K562 (cell line): ENCODE measurements around the gene ANKZF1. TPM values are rescaled to one million over a fixed set of nuclear protein-coding genes. Genes with fewer than 3 reads are reported as not detected.

Source experiments
- ATAC-seq: fragments of 200-7000 bp; cut with Tn5 transposase; 3 replicates; pipeline ENCODE4 v1.9.1; 2020; ENCODE audit warnings: moderate library complexity
- BruUV-seq: library from RNA; stranded (reverse); fragments of 400-500 nt; replicated peaks from 2 replicates; lab custom pipeline; 2021; lab: Mats Ljungman, UMichigan
- CTCF ChIA-PET: fragments of 300-600 bp; formaldehyde crosslinking; extraction: SDS; loops from one replicate; lab custom pipeline; 2021; ENCODE audit warnings: low intra/inter-chr PET ratio; lab: Yijun Ruan, JAX
- POLR2A ChIA-PET: fragments of 300-600, 350-650 bp; sonication (Branson Sonifier 250); formaldehyde crosslinking; extraction: SDS; loops from one replicate; lab custom pipeline; 2021; ENCODE audit warnings: antibody characterized with exemption, inconsistent platforms; lab: Yijun Ruan, JAX
- DNase-seq, 4 experiments: peaks; one replicate each; pipeline versions ENCODE4 v3.0.0 to v3.0.0-alpha.2; 2011 to 2018; ENCODE audit warnings: low spot score in 3 of 4, mixed read lengths in 3 of 4; ENCODE audit errors: extremely low read depth in 1 of 4
- FAIRE-seq: peaks from 2 replicates; lab custom pipeline; 2011; peaks lifted over from hg19 to GRCh38; lab: Jason Lieb, UNC
- H2AFZ ChIP-seq: 2 replicates; pipeline ENCODE4 v1.6.0; 2011; ENCODE audit warnings: low read depth, low read length, control low read depth, inconsistent platforms
- H3K27ac ChIP-seq: fragments of 200-600 bp; 3 replicates; pipeline ENCODE4 v1.8.0; 2011; ENCODE audit warnings: low read depth, mild to moderate bottlenecking, control low read depth, inconsistent platforms, low read length, moderate library complexity, mixed read lengths; ENCODE audit errors: extremely low read depth
- H3K27me3 ChIP-seq, 2 experiments: fragments of 300-600 bp in 1 of 2; 2 replicates in 1 of 2; 3 replicates in 1 of 2; pipeline versions ENCODE4 v1.6.0 to v1.8.0; 2011; ENCODE audit warnings: inconsistent platforms in 2 of 2, low read length in 2 of 2, mild to moderate bottlenecking in 1 of 2, mixed read lengths in 1 of 2, moderate library complexity in 1 of 2; ENCODE audit not compliant: control insufficient read depth in 2 of 2, insufficient read depth in 2 of 2
- H3K36me3 ChIP-seq: fragments of 300-600 bp; 3 replicates; pipeline ENCODE4 v1.8.0; 2011; ENCODE audit warnings: mild to moderate bottlenecking, low read length, inconsistent platforms; ENCODE audit not compliant: control insufficient read depth, insufficient read depth
- H3K4me1 ChIP-seq, 2 experiments: fragments of 200-600 bp in 1 of 2; replicated peaks in 1 of 2; 2 replicates in 1 of 2; 3 replicates in 1 of 2; pipeline versions ENCODE4 v1.5.1 to v1.8.0; 2011; ENCODE audit warnings: inconsistent platforms in 2 of 2, low read length in 2 of 2, mild to moderate bottlenecking in 1 of 2, mixed read lengths in 1 of 2, moderate library complexity in 1 of 2; ENCODE audit not compliant: control insufficient read depth in 2 of 2, insufficient read depth in 2 of 2
- H3K4me2 ChIP-seq: 2 replicates; pipeline ENCODE4 v1.6.1; 2011; ENCODE audit warnings: low read length, control low read depth, inconsistent platforms, mixed read lengths; ENCODE audit not compliant: insufficient read depth
- H3K4me3 ChIP-seq: fragments of 200-600 bp; sonication (generic), shearing (Covaris generic); 2 replicates; pipeline ENCODE4 v1.5.1; 2016; ENCODE audit warnings: control low read depth, inconsistent platforms
- H3K79me2 ChIP-seq: fragments of 200-600 bp; 3 replicates; pipeline ENCODE4 v1.8.0; 2011; ENCODE audit warnings: low read length, inconsistent platforms; ENCODE audit not compliant: control insufficient read depth, insufficient read depth
- H3K9ac ChIP-seq, 2 experiments: 2 replicates each; pipeline versions ENCODE4 v1.6.0 to v1.6.1; 2011; ENCODE audit warnings: low read depth in 2 of 2, low read length in 2 of 2, control low read depth in 1 of 2, inconsistent platforms in 1 of 2, mild to moderate bottlenecking in 1 of 2, mixed read lengths in 1 of 2; ENCODE audit not compliant: insufficient read depth in 1 of 2
- H3K9me1 ChIP-seq: one replicate; pipeline ENCODE4 v1.6.0; 2011; ENCODE audit warnings: inconsistent platforms, mild to moderate bottlenecking, low read length, moderate library complexity; ENCODE audit not compliant: control insufficient read depth, insufficient read depth
- H3K9me3 ChIP-seq: replicated peaks from 2 replicates; pipeline ENCODE4 v1.5.1; 2011; ENCODE audit warnings: low read depth, low read length, inconsistent platforms; ENCODE audit not compliant: control insufficient read depth, insufficient read depth
- H4K20me1 ChIP-seq: replicated peaks from 2 replicates; pipeline ENCODE4 v1.6.1; 2011; ENCODE audit warnings: low read length, inconsistent platforms, mixed read lengths; ENCODE audit not compliant: control insufficient read depth, insufficient read depth
- EHMT2 ChIP-seq: fragments of 450-650 bp; IDR thresholded peaks from 2 replicates; pipeline ENCODE4 v1.6.1; 2018; ENCODE audit warnings: antibody characterized with exemption
- ESRRA ChIP-seq: fragments of 450-650 bp; IDR thresholded peaks from 2 replicates; pipeline ENCODE4 v1.6.1; 2014; ENCODE audit warnings: low read depth, mild to moderate bottlenecking, moderate library complexity, borderline replicate concordance
- ETV1 ChIP-seq: fragments of 450-650 bp; conservative IDR thresholded peaks from 2 replicates; pipeline ENCODE4 v1.6.1; 2016; ENCODE audit warnings: missing genetic modification characterization, control low read depth, low read depth, missing compliant biosample characterization
- HNRNPLL ChIP-seq: fragments of 200-400 bp; formaldehyde crosslinking; IDR thresholded peaks from 2 replicates; pipeline ENCODE4 v1.6.1; 2017; ENCODE audit warnings: low read length, low read depth, mild to moderate bottlenecking; ENCODE audit not compliant: poor library complexity, severe bottlenecking
- KLF10 ChIP-seq: fragments of 250-450 bp; sonication (Bioruptor Pico); IDR thresholded peaks from 2 replicates; pipeline ENCODE4 v1.6.1; 2021; ENCODE audit warnings: matching md5 sums
- MAFK ChIP-seq: IDR thresholded peaks from 2 replicates; pipeline ENCODE4 v1.6.1; 2011; ENCODE audit warnings: low read length, improper control_type of control experiment
- NFXL1 ChIP-seq: fragments of 450-650 bp; formaldehyde crosslinking; IDR thresholded peaks from 2 replicates; pipeline ENCODE4 v1.4.0; 2021; ENCODE audit warnings: mild to moderate bottlenecking
- PRMT5 ChIP-seq: sonication (generic); formaldehyde crosslinking; IDR thresholded peaks from 2 replicates; pipeline ENCODE4 v1.5.0; 2020; ENCODE audit warnings: missing genetic modification reagents
- RFX5 ChIP-seq: IDR thresholded peaks from 2 replicates; pipeline ENCODE4 v1.6.1; 2011; ENCODE audit warnings: low read depth, mild to moderate bottlenecking, improper control_type of control experiment, low read length
- SMAD1 ChIP-seq: fragments of 150-350 bp; IDR thresholded peaks from 2 replicates; pipeline ENCODE4 v1.6.1; 2014; ENCODE audit warnings: low read length, low read depth; ENCODE audit not compliant: partially characterized antibody
- ZBTB1 ChIP-seq: sonication (generic); formaldehyde crosslinking; IDR thresholded peaks from 2 replicates; pipeline ENCODE4 v1.8.1; 2023; ENCODE audit warnings: missing genetic modification reagents, low read depth, mild to moderate bottlenecking, borderline replicate concordance
- ZNF184 ChIP-seq: sonication (generic); formaldehyde crosslinking; IDR thresholded peaks from 2 replicates; pipeline ENCODE4 v1.5.0; 2020; ENCODE audit warnings: missing genetic modification reagents
- ZNF280A ChIP-seq: fragments of 450-650 bp; IDR thresholded peaks from 2 replicates; pipeline ENCODE4 v1.6.1; 2018; ENCODE audit warnings: mild to moderate bottlenecking, low read depth; ENCODE audit not compliant: partially characterized antibody
- ZNF311 ChIP-seq: fragments of 250-450 bp; sonication (Bioruptor Pico); IDR thresholded peaks from 2 replicates; pipeline ENCODE4 v1.4.0; 2020; ENCODE audit warnings: mild to moderate bottlenecking, moderate library complexity
- ZNF551 ChIP-seq: fragments of 250-450 bp; sonication (Bioruptor Pico); IDR thresholded peaks from 2 replicates; pipeline ENCODE4 v1.5.0; 2021; ENCODE audit warnings: mild to moderate bottlenecking, moderate library complexity
- WGBS: fragments of 100-300 bp; shearing (Covaris generic); methylation state at CpG from one replicate; pipeline ENCODE4 v1.1.6; 2016; ENCODE audit warnings: low coverage, mixed read lengths; ENCODE audit not compliant: insufficient coverage; ENCODE audit errors: missing lambda C conversion rate; 5-methylcytosine and 5-hydroxymethylcytosine counted together
- in situ Hi-C: fragments of 300-500 bp; cut with MboI; formaldehyde crosslinking; loops from 4 replicates; pipeline ENCODE4 v1.15.0; 2018; ENCODE audit warnings: inconsistent platforms, mixed read lengths
- intact Hi-C: fragments of 100-400 bp; cut with micrococcal nuclease; formaldehyde crosslinking; loops from 2 replicates; pipeline ENCODE4 v1.14.2; 2022
- polyA plus RNA-seq, 8 experiments: library from polyadenylated mRNA; depleted of rRNA in 4 of 8; stranded (reverse) in 5 of 8; unstranded in 3 of 8; fragments of >200 nt; fragmentation: Nextera tagmentation in 2 of 8; fragmentation: Illumina TruSeq in 1 of 8; extraction: Ambion mirVana in 2 of 8; extraction: Trizol in 1 of 8; gene quantifications; 2 replicates each; pipeline versions ENCODE4 v1.2.1 to v1.2.3, GENCODE V29; 2011 to 2014; ENCODE audit warnings: inconsistent platforms in 1 of 8, missing spikeins in 1 of 8
- total RNA-seq, 7 experiments: library from RNA; depleted of rRNA in 6 of 7; stranded (reverse); fragments of >200 nt in 6 of 7; fragmentation: Illumina TruSeq in 2 of 7; extraction: Trizol in 2 of 7; gene quantifications; 2 replicates each; pipeline versions ENCODE4 v1.2.1 to v1.2.3, GENCODE V29; 2011 to 2021; ENCODE audit warnings: low replicate concordance in 1 of 7
- TF ChIP-seq, protein P1 (sequence below): fragments of 450-650 bp; formaldehyde crosslinking; IDR thresholded peaks from 2 replicates; pipeline ENCODE4 v1.4.0; 2022; ENCODE audit warnings: missing genetic modification characterization
- TF ChIP-seq, protein P2 (sequence below): fragments of 450-650 bp; conservative IDR thresholded peaks from 2 replicates; pipeline ENCODE4 v1.6.1; 2016; ENCODE audit warnings: missing genetic modification characterization, low read depth, mild to moderate bottlenecking, control low read depth, missing compliant biosample characterization

ANKZF1 gene
- total and polyA plus RNA-seq, 9 of the 15 experiments (the other 6 are each of a cell fraction or from before 2014, with no cell fraction given): 3.1 to 60.6 (median 31.0) TPM

DNA sequence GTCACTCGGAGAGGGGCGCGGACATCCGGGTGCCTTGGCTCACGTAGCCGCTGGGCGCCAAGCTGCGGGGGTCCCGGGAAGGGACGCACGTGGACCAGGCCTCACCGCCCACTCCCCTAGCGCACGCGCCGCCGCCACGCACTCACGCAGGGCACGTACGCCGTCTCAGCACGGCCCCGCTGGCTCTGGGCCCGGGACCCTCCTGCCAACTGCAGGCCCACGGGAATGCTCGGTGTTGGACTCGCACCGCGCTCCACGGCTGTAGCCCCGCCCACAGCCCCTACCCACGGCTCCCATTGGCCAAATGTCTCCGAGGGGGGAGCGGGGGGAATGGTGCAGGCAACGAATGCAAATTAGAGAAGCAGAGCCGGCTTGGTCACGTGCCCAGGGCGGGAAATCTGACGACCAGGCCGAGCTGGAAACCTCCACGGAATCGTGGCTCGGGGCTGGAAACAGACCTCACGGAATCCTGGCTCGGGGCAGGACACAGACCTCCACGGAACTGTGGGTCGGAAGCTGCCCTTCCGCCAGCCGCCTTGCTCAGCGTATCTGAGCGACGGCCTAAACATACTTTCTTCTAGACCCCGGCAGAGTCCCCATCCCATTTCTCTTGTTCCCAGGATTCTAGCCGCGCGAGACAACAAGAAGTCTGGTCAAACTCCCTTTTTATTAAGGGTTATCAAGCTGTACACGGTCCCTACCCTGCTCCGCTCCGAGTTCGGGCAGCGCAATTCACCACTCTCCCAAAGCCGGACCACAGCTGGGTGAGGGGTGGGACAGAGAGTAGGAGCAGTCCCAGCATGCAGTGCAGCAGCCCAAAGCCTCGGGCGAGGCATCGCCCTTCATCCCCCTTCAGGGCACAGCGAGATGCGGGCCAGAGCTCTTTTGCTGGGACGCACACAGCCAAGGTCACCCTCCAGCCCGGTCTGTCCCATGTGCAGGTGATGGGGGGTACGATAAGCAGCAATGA, 10.6 kb upstream of the ANKZF1 start, which contains the start of gene ABCB6:
ABCB6 (minus strand) TSS at position 227 of the 970 bp plus-strand sequence. CDS start 285 bp downstream, outside the sequence.
- H2AFZ ChIP-seq: peak within 1 kb of the TSS; percentile 75
- no TSS peak for BruUV-seq
- H3K4me3 ChIP-seq: peak within 1 kb of the TSS; percentile 58
- peak within 1 kb of the TSS; percentile 89 for H3K27ac ChIP-seq
- FAIRE-seq (peak; percentile 94), DNase-seq (peak; percentile 82 to 95 (median 90)), ATAC-seq (peak; percentile 91)
- H3K9ac ChIP-seq: peak within 1 kb of the TSS; percentile 73 to 89
- CTCF ChIA-PET: no interaction called here
- peaks cover 73% of the 10 kb centered on the region for H3K36me3 ChIP-seq
- peaks cover 27% of the 10 kb centered on the region for H3K79me2 ChIP-seq
- POLR2A ChIA-PET: interaction anchor here (0.6 to 2.2 kb wide), 10 partner anchors 8 to 231 kb away, joined by 3 to 12 read pairs (median 6); partner anchors contain the start of genes ANKZF1, ATG9A, CNPPD1 and DNAJB2
- peak within 1 kb of the TSS; percentile 92 for H3K4me2 ChIP-seq
- H3K27me3 ChIP-seq: no peaks in the 10 kb centered on the region
- intact Hi-C loops (loop anchor here (1.0 to 2.0 kb wide), 4 partner anchors 10 to 60 kb away; partner anchors contain the start of genes ANKZF1, ATG9A, DNAJB2 and NHEJ1), in situ Hi-C loops (no loop called here)
- H3K9me3 ChIP-seq: no peaks in the 10 kb centered on the region
- WGBS: 28% methylated on average over 41 of the region's 71 CpGs
- H3K4me1 ChIP-seq: peaks cover 13 to 53% of the 10 kb centered on the region in 2 experiments; a peak in 4 of 5 replicates
- 0 out of 2 replicates have a peak, but pooled peaks cover 2% of the 10 kb centered on the region for H4K20me1 ChIP-seq
- H3K9me1 ChIP-seq: no peaks in the 10 kb centered on the region
- TF ChIP-seq ZNF551 (CRISPR knock-in tag) (no peak), ESRRA (0 out of 2 replicates have a peak, but pooled peaks have one; percentile 10), ETV1 (tag) (no peak), EHMT2 (no peak), KLF10 (no peak), SMAD1 (no peak), ZNF184 (CRISPR knock-in tag) (no peak), HNRNPLL (no peak), NFXL1 (CRISPR knock-in tag) (no peak), RFX5 (no peak), ZNF311 (CRISPR knock-in tag) (no peak), MAFK (no peak), PRMT5 (no peak), ZBTB1 (CRISPR knock-in tag) (no peak), ZNF280A (no peak)
- TF ChIP-seq, protein P1, sequence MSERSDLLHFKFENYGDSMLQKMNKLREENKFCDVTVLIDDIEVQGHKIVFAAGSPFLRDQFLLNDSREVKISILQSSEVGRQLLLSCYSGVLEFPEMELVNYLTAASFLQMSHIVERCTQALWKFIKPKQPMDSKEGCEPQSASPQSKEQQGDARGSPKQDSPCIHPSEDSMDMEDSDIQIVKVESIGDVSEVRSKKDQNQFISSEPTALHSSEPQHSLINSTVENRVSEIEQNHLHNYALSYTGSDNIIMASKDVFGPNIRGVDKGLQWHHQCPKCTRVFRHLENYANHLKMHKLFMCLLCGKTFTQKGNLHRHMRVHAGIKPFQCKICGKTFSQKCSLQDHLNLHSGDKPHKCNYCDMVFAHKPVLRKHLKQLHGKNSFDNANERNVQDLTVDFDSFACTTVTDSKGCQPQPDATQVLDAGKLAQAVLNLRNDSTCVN (CRISPR knock-in tag): no peak
- TF ChIP-seq, protein P2, sequence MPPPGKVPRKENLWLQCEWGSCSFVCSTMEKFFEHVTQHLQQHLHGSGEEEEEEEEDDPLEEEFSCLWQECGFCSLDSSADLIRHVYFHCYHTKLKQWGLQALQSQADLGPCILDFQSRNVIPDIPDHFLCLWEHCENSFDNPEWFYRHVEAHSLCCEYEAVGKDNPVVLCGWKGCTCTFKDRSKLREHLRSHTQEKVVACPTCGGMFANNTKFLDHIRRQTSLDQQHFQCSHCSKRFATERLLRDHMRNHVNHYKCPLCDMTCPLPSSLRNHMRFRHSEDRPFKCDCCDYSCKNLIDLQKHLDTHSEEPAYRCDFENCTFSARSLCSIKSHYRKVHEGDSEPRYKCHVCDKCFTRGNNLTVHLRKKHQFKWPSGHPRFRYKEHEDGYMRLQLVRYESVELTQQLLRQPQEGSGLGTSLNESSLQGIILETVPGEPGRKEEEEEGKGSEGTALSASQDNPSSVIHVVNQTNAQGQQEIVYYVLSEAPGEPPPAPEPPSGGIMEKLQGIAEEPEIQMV (tag): no peak
